Subcutaneous preadipocyte (primary cell): ENCODE measurements around the gene MC1R. TPM values are rescaled to one million over a fixed set of nuclear protein-coding genes. Genes with fewer than 3 reads are reported as not detected.

Source experiments
- total RNA-seq: library from RNA; depleted of rRNA; stranded (reverse); fragments of >200 nt; gene quantifications from 2 replicates; pipeline ENCODE4 v1.2.3, GENCODE V29; 2012

MC1R gene
- total RNA-seq: 3.3 TPM in 2 replicates

GRCh38 chr16:89918453-89919347 lies at the start of gene MC1R:
TSS of gene MC1R (plus strand) at chr16:89918862. CDS start at chr16:89919259, 397 bp downstream.

GRCh38 chr16:89873109-89873971 lies 45.3 kb upstream of the MC1R start, which contains the start of gene TCF25:
TSS of gene TCF25 (plus strand) at chr16:89873592. CDS start at chr16:89873668, 76 bp downstream.

GRCh38 chr16:89922884-89923639 lies 4.4 kb downstream of the MC1R start, which contains the start of gene TUBB3:
TSS of gene TUBB3 (plus strand) at chr16:89923342. CDS start at chr16:89923402, 60 bp downstream.

Other genes with a start within 250 kb of the MC1R start
- gene CDK10, start 232.2 kb upstream of the MC1R start, total RNA-seq: 32.3 and 33.8 TPM in 2 replicates
- gene SPATA2L, start 217.2 kb upstream of the MC1R start, total RNA-seq: 9.6 and 11.5 TPM in 2 replicates
- 6.8 and 7.7 TPM in 2 replicates for gene VPS9D1, start 198.0 kb upstream of the MC1R start, total RNA-seq
- 8.8 and 16.2 TPM in 2 replicates for gene ZNF276, start 197.3 kb upstream of the MC1R start, total RNA-seq
- 17.3 and 35.8 TPM in 2 replicates for gene FANCA, start 102.2 kb upstream of the MC1R start, total RNA-seq
- 2.6 and 3.9 TPM in 2 replicates for gene SPIRE2, start 90.4 kb upstream of the MC1R start, total RNA-seq
- 159 and 180 TPM in 2 replicates for gene TCF25, start 45.3 kb upstream of the MC1R start, total RNA-seq
- 248 and 348 TPM in 2 replicates for gene TUBB3, start 4.5 kb downstream of the MC1R start, total RNA-seq
- gene DEF8, start 29.9 kb downstream of the MC1R start, total RNA-seq: 49.6 and 51.6 TPM in 2 replicates
- not detected in 2 replicates for gene DBNDD1, start 100.6 kb downstream of the MC1R start, total RNA-seq
- gene PRDM7, start 158.5 kb downstream of the MC1R start, total RNA-seq: not detected in 2 replicates